A549 (cell line): ENCODE measurements around the gene IFT57. TPM values are rescaled to one million over a fixed set of nuclear protein-coding genes. Genes with fewer than 3 reads are reported as not detected.

Source experiments
- ATAC-seq, 2 experiments: fragments of 200-7000 bp in 1 of 2; fragments of >200 bp in 1 of 2; cut with Nextera tagmentation in 1 of 2; cut with Tn5 transposase in 1 of 2; 3 replicates each; pipeline versions ENCODE4 v1.8.0 to v1.9.1; 2018 to 2020; ENCODE audit warnings: mild to moderate bottlenecking in 1 of 2, moderate library complexity in 1 of 2
- CTCF ChIA-PET: fragments of 300-600 bp; sonication (Branson Sonifier 250); formaldehyde crosslinking; extraction: SDS; loops from one replicate; lab custom pipeline; 2021; ENCODE audit warnings: antibody characterized with exemption, inconsistent platforms; lab: Yijun Ruan, JAX
- POLR2A ChIA-PET: fragments of 350-600 bp; formaldehyde crosslinking; extraction: SDS; loops from one replicate; lab custom pipeline; 2021; ENCODE audit warnings: antibody characterized with exemption, inconsistent platforms; lab: Yijun Ruan, JAX
- DNase-seq, 2 experiments: peaks; one replicate each; pipeline versions ENCODE4 v3.0.0 to v3.0.0-alpha.2; 2011 to 2016; ENCODE audit warnings: low read depth in 1 of 2, low spot score in 1 of 2
- FAIRE-seq: peaks from 2 replicates; lab custom pipeline; 2011; peaks lifted over from hg19 to GRCh38; lab: Jason Lieb, UNC
- H3K27ac ChIP-seq, 2 experiments: fragments of >200 bp; sonication (Bioruptor Twin); formaldehyde crosslinking; 3 replicates each; pipeline ENCODE4 v1.5.1; 2016 to 2017
- H3K4me1 ChIP-seq: fragments of >200 bp; sonication (Bioruptor Twin); formaldehyde crosslinking; 3 replicates; pipeline ENCODE4 v1.6.1; 2016
- H3K4me2 ChIP-seq: fragments of >200 bp; sonication (Bioruptor Twin); formaldehyde crosslinking; 3 replicates; pipeline ENCODE4 v1.6.1; 2016
- H3K4me3 ChIP-seq: fragments of >200 bp; sonication (Bioruptor Twin); formaldehyde crosslinking; 3 replicates; pipeline ENCODE4 v1.5.1; 2016
- H3K9me3 ChIP-seq: fragments of >200 bp; sonication (Bioruptor Twin); formaldehyde crosslinking; 3 replicates; pipeline ENCODE4 v1.6.1; 2016
- ATOH8 ChIP-seq: fragments of 250-450 bp; sonication (Bioruptor Pico); IDR thresholded peaks from 2 replicates; pipeline ENCODE4 v1.5.0; 2020; ENCODE audit warnings: low read depth, mild to moderate bottlenecking, moderate library complexity
- CBX2 ChIP-seq: fragments of 200-600 bp; sonication (generic); IDR thresholded peaks from 2 replicates; pipeline ENCODE4 v1.6.1; 2016; ENCODE audit warnings: low read depth, mild to moderate bottlenecking, borderline replicate concordance
- CBX8 ChIP-seq: fragments of 200-600 bp; sonication (generic); IDR thresholded peaks from 2 replicates; pipeline ENCODE4 v1.6.1; 2016
- EHMT2 ChIP-seq: fragments of 200-600 bp; sonication (generic); IDR thresholded peaks from 2 replicates; pipeline ENCODE4 v1.6.1; 2016; ENCODE audit warnings: antibody characterized with exemption, low read depth, mild to moderate bottlenecking, moderate library complexity
- ELK1 ChIP-seq: fragments of 150-350 bp; IDR thresholded peaks from 2 replicates; pipeline ENCODE4 v1.6.1; 2014; ENCODE audit warnings: low read depth, mild to moderate bottlenecking, low read length
- EP300 ChIP-seq, 2 experiments: fragments of >200 bp; sonication (Bioruptor Twin); formaldehyde crosslinking; IDR thresholded peaks; 2 replicates in 1 of 2; 3 replicates in 1 of 2; pipeline ENCODE4 v1.6.1; 2016 to 2017
- ESRRA ChIP-seq: fragments of 150-350 bp; IDR thresholded peaks from 2 replicates; pipeline ENCODE4 v1.6.1; 2014; ENCODE audit warnings: mild to moderate bottlenecking, low read length, borderline replicate concordance
- HOXA7 ChIP-seq: fragments of 250-450 bp; sonication (Bioruptor Pico); IDR thresholded peaks from 2 replicates; pipeline ENCODE4 v1.5.0; 2020; ENCODE audit warnings: mild to moderate bottlenecking, moderate library complexity
- HOXB13 ChIP-seq: fragments of 250-450 bp; sonication (Bioruptor Pico); IDR thresholded peaks from 2 replicates; pipeline ENCODE4 v1.5.0; 2020; ENCODE audit warnings: low read depth, mild to moderate bottlenecking, moderate library complexity
- HOXB5 ChIP-seq: fragments of 250-450 bp; sonication (Bioruptor Pico); IDR thresholded peaks from 2 replicates; pipeline ENCODE4 v1.5.0; 2020; ENCODE audit warnings: mild to moderate bottlenecking, moderate library complexity
- JUN ChIP-seq, 2 experiments: fragments of >200 bp; sonication (Bioruptor Twin); formaldehyde crosslinking; IDR thresholded peaks; 2 replicates in 1 of 2; 3 replicates in 1 of 2; pipeline ENCODE4 v1.6.1; 2016 to 2017
- KDM5A ChIP-seq: fragments of 200-600 bp; sonication (generic); IDR thresholded peaks from 2 replicates; pipeline ENCODE4 v1.6.1; 2016; ENCODE audit warnings: antibody characterized with exemption, mild to moderate bottlenecking
- PHF8 ChIP-seq: fragments of 200-600 bp; sonication (generic); IDR thresholded peaks from 2 replicates; pipeline ENCODE4 v1.6.1; 2016; ENCODE audit warnings: low read depth, mild to moderate bottlenecking, antibody characterized with exemption, moderate library complexity, borderline replicate concordance
- POLR2A ChIP-seq: IDR thresholded peaks from 2 replicates; pipeline ENCODE4 v1.6.1; 2012; ENCODE audit warnings: mild to moderate bottlenecking, low read length
- POLR2AphosphoS2 ChIP-seq: conservative IDR thresholded peaks from 2 replicates; pipeline ENCODE4 v1.6.1; 2012; ENCODE audit warnings: low read length, improper control_type of control experiment, inconsistent platforms
- RARB ChIP-seq: fragments of 250-450 bp; sonication (Bioruptor Pico); IDR thresholded peaks from 2 replicates; pipeline ENCODE4 v1.8.0; 2021; ENCODE audit warnings: mild to moderate bottlenecking, moderate library complexity
- REST ChIP-seq: fragments of 200-600 bp; sonication (generic); IDR thresholded peaks from 2 replicates; pipeline ENCODE4 v1.6.1; 2016; ENCODE audit warnings: antibody characterized with exemption, mild to moderate bottlenecking, moderate library complexity
- SMC3 ChIP-seq: fragments of >200 bp; sonication (Bioruptor Twin); formaldehyde crosslinking; IDR thresholded peaks from 3 replicates; pipeline ENCODE4 v1.6.1; 2018; ENCODE audit warnings: inconsistent platforms
- SREBF2 ChIP-seq: fragments of 450-650 bp; IDR thresholded peaks from 2 replicates; pipeline ENCODE4 v1.6.1; 2014; ENCODE audit warnings: mild to moderate bottlenecking, moderate library complexity
- WGBS: methylation state at CpG from one replicate; pipeline ENCODE4 v1.1.6; 2017; ENCODE audit errors: missing lambda C conversion rate; 5-methylcytosine and 5-hydroxymethylcytosine counted together
- polyA plus RNA-seq, 4 experiments: library from polyadenylated mRNA; depleted of rRNA in 3 of 4; stranded (reverse); fragments of >200 nt; fragmentation: RNase III in 1 of 4; extraction: RNeasy Plus Mini Kit Qiagen cat#74134 plus additional on column Dnase treatment in 1 of 4; gene quantifications; 2 replicates in 3 of 4; 3 replicates in 1 of 4; pipeline ENCODE4 v1.2.3, GENCODE V29; 2011 to 2017

Gene IFT57
- polyA plus RNA-seq, 2 of the 4 experiments (the other 2 are of a cell fraction), result 39.1 to 59.2 TPM

GRCh38 chr3:108124337-108125152 is 97.7 kb downstream of the IFT57 start:
- Histone ChIP-seq H3K9me3 (no peaks in the 10 kb centered on the region), H3K27ac (no peak overlapping the region), H3K4me2 (no peak overlapping the region), H3K4me3 (no peak overlapping the region), H3K4me1 (no peaks in the 10 kb centered on the region)
- ChIA-PET CTCF (no interaction called here), POLR2A (no interaction called here)
- no peak for TF ChIP-seq POLR2A
- TF ChIP-seq EP300 (IDR thresholded peaks at IDR 0.05), result no peak
- no peak for TF ChIP-seq HOXB13 (CRISPR knock-in tag)
- WGBS, result 77% methylated on average over 10 of the region's 10 CpGs
- FAIRE-seq (no peak), ATAC-seq (no peak), DNase-seq (no peak)

- 29% methylated on average over 3 of the region's 3 CpGs for WGBS
- FAIRE-seq (no peak), DNase-seq (no peak)
- ChIA-PET CTCF (no interaction called here), POLR2A (no interaction called here)
- H3K27ac ChIP-seq, result no peak overlapping the region
- no peak overlapping the region for H3K4me3 ChIP-seq
- H3K9me3 ChIP-seq, result no peaks in the 10 kb centered on the region
- TF ChIP-seq CBX8 (no peak), JUN (IDR thresholded peaks at IDR 0.05) (no peak), ELK1 (no peak), ATOH8 (no peak), PHF8 (no peak), SREBF2 (no peak)
- TF ChIP-seq, all 56 proteins: peak for 0
- H3K4me2 ChIP-seq, result no peak overlapping the region
- H3K4me1 ChIP-seq, result no peaks in the 10 kb centered on the region
- no peak for ATAC-seq
Observed at GRCh38 chr3:108123326-108123725, 98.9 kb downstream of the IFT57 start.

GRCh38 chr3:108122276-108122675 is 99.9 kb downstream of the IFT57 start:
- ChIA-PET POLR2A (no interaction called here), CTCF (interaction anchor here (1.3 to 1.6 kb wide), 2 partner anchors 31 to 159 kb away, joined by 3 to 5 read pairs; no protein-coding TSS in a partner anchor)
- ATAC-seq (no peak), FAIRE-seq (no peak), DNase-seq (no peak)
- Histone ChIP-seq H3K4me2 (no peak overlapping the region), H3K9me3 (no peaks in the 10 kb centered on the region), H3K4me3 (no peak overlapping the region), H3K4me1 (no peaks in the 10 kb centered on the region), H3K27ac (no peak overlapping the region)
- TF ChIP-seq RARB (CRISPR knock-in tag) (no peak), ELK1 (no peak), POLR2AphosphoS2 (no peak), CBX2 (no peak), KDM5A (no peak), EHMT2 (no peak), HOXA7 (CRISPR knock-in tag) (no peak), HOXB5 (no peak), EP300 (IDR thresholded peaks at IDR 0.05) (no peak), REST (no peak), ESRRA (no peak), JUN (IDR thresholded peaks at IDR 0.05) (no peak), SMC3 (no peak), CBX8 (no peak)
- 74% methylated on average over 3 of the region's 3 CpGs for WGBS
